ENCODE measurements around the gene SEC24A.

DNA sequence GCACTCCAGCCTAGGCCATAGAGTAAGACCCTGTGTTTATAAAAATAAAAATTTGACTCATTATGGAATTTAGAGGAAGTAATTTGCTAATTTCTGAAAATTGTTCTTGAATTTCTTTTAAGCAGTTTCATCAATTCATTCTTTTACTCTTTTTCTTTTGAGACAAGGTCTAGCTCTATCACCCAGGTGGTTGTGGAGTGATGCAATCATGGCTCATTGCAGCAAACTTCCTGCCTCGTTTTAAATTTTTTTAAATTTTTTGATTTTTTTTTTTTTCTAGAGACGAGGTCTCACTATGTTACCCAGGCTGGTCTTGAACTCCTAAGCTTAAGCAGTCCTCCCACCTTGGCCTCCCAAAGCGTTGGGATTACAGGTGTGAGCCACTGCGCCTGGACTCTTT is 86.7 kb downstream of the SEC24A start:
- TF ChIP-seq RAD21 (IDR thresholded peaks at IDR 0.05; ENCODE audit: low read depth) (no peak), FOXM1 (IDR thresholded peaks at IDR 0.05; ENCODE audit: borderline replicate concordance, low read depth) (no peak), TCF12 (IDR thresholded peaks at IDR 0.05; ENCODE audit: low read depth) (no peak), TAF1 (IDR thresholded peaks at IDR 0.05; ENCODE audit: low read depth) (no peak), ZBTB7A (IDR thresholded peaks at IDR 0.05; ENCODE audit: low read depth) (no peak)
- TF ChIP-seq, protein P1, sequence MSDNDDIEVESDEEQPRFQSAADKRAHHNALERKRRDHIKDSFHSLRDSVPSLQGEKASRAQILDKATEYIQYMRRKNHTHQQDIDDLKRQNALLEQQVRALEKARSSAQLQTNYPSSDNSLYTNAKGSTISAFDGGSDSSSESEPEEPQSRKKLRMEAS (IDR thresholded peaks at IDR 0.05) = no peak
- TF ChIP-seq, protein P2, sequence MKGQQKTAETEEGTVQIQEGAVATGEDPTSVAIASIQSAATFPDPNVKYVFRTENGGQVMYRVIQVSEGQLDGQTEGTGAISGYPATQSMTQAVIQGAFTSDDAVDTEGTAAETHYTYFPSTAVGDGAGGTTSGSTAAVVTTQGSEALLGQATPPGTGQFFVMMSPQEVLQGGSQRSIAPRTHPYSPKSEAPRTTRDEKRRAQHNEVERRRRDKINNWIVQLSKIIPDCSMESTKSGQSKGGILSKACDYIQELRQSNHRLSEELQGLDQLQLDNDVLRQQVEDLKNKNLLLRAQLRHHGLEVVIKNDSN (IDR thresholded peaks at IDR 0.05) = no peak
- TF ChIP-seq, protein P3, sequence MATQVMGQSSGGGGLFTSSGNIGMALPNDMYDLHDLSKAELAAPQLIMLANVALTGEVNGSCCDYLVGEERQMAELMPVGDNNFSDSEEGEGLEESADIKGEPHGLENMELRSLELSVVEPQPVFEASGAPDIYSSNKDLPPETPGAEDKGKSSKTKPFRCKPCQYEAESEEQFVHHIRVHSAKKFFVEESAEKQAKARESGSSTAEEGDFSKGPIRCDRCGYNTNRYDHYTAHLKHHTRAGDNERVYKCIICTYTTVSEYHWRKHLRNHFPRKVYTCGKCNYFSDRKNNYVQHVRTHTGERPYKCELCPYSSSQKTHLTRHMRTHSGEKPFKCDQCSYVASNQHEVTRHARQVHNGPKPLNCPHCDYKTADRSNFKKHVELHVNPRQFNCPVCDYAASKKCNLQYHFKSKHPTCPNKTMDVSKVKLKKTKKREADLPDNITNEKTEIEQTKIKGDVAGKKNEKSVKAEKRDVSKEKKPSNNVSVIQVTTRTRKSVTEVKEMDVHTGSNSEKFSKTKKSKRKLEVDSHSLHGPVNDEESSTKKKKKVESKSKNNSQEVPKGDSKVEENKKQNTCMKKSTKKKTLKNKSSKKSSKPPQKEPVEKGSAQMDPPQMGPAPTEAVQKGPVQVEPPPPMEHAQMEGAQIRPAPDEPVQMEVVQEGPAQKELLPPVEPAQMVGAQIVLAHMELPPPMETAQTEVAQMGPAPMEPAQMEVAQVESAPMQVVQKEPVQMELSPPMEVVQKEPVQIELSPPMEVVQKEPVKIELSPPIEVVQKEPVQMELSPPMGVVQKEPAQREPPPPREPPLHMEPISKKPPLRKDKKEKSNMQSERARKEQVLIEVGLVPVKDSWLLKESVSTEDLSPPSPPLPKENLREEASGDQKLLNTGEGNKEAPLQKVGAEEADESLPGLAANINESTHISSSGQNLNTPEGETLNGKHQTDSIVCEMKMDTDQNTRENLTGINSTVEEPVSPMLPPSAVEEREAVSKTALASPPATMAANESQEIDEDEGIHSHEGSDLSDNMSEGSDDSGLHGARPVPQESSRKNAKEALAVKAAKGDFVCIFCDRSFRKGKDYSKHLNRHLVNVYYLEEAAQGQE (IDR thresholded peaks at IDR 0.05; ENCODE audit: low read depth) = no peak
